Measurements from ENCODE around the gene CXCL8.

Gene CXCL8

DNA sequence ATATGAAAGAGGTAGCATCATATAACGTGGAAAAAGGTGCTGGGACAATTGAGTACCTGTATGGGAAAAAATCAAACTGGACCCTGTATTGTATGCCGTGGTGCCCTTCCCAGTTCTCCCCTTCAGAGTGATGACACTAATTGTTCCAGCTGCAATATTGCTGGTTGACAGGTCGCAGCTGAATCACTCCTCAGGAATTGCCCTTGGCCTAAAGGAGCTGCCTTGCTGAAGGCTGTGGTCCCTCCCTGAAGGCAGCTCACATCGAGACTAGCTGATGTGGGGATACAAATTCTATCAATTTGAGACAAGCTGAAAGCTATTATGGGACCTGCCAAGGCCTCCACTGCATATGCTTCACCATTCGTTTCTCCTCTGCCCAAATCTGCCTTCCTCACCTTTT, 39.3 kb upstream of the CXCL8 start:
- TF ChIP-seq, protein P1, sequence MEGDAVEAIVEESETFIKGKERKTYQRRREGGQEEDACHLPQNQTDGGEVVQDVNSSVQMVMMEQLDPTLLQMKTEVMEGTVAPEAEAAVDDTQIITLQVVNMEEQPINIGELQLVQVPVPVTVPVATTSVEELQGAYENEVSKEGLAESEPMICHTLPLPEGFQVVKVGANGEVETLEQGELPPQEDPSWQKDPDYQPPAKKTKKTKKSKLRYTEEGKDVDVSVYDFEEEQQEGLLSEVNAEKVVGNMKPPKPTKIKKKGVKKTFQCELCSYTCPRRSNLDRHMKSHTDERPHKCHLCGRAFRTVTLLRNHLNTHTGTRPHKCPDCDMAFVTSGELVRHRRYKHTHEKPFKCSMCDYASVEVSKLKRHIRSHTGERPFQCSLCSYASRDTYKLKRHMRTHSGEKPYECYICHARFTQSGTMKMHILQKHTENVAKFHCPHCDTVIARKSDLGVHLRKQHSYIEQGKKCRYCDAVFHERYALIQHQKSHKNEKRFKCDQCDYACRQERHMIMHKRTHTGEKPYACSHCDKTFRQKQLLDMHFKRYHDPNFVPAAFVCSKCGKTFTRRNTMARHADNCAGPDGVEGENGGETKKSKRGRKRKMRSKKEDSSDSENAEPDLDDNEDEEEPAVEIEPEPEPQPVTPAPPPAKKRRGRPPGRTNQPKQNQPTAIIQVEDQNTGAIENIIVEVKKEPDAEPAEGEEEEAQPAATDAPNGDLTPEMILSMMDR (IDR thresholded peaks at IDR 0.05; ENCODE audit: low read length, missing control alignments) = no peak
- peak; percentile 68 for DNase-seq (ENCODE audit: low read depth)
- no peak overlapping the region for H3K4me3 ChIP-seq (replicated peaks; ENCODE audit: low read depth, low read length)

DNA sequence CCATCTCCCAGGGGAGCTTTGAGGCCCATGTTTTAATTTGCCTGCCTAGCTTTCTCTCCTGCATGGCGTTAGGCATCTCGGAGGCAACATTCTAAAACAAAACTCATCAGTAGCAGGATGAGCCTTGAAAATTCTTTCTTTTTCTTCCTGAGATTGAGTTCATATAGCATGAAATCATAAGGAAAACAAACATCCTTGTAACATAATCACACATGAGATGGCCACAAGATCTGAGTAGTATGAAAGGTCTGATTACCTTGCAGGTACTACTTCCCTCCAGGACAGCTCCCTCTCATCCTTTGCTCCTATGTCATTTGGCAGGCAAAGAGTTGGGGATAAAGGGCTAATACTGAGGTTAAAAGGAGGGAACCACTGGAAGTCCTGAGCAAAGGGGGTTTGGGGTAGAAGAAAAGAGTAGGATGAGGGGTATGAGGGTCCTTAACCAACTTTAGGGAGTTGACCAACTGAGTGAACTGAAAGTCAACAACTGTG, 37.5 kb upstream of the CXCL8 start:
- no peak overlapping the region for H3K4me3 ChIP-seq (replicated peaks; ENCODE audit: low read depth, low read length)
- TF ChIP-seq, protein P1 (IDR thresholded peaks at IDR 0.05; ENCODE audit: low read length, missing control alignments) = no peak
- DNase-seq (ENCODE audit: low read depth) = no peak

DNA sequence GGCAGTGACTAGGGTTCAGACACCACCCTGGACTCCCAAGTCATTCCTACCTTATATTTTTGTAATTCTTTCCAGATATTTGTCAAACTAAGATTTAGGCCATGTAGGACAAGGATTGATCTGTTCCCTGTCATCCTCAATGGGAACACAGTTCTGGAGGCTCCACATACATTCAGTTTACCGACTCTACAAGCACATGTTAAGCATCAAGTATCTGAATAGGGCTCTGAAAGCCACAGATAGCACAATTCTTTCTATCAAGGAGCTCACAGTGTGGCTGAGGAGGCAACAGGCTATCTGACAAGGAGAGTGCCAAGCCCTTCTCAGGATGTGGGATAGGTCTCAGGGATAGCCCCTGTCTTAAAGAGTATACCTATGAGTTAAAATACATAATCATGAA, 37.0 kb upstream of the CXCL8 start:
- TF ChIP-seq, protein P1 (IDR thresholded peaks at IDR 0.05; ENCODE audit: low read length, missing control alignments) = no peak
- no peak overlapping the region for H3K4me3 ChIP-seq (replicated peaks; ENCODE audit: low read depth, low read length)
- no peak for DNase-seq (ENCODE audit: low read depth)

DNA sequence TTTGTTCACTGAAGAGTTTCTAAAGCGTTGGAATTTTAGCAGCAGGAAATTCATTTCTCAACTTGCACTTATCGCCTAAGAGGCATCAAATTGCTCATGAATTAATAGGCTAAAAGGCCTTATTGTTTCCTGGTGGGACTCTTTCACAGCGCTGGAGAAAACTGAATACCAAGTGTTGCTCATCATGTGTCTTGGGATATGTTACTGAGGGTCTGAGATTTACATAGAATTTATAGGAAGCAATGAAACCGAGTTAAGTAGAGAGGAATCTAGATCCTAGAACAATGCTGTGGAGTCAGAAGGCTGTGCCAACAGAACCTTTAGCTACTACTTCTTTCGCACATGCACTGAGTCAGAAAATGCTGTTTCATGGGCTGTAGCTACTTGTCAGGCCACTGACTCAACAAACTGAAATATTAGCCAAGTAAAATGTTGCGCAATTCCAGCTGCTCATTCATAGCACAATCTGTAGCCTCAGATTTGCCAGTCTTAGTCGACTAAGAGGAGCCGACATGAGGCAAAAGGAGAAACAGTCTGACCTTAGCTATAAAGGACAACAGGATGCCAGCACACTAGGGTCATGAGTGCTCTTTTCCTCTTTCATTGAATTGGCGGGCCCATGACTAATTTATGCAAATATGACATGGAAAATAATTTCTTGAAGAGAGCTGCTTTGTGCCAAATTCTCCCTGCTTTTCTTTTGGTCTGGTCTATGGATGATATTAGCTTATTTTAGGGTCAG, 35.9 kb upstream of the CXCL8 start:
- TF ChIP-seq, protein P1 (IDR thresholded peaks at IDR 0.05; ENCODE audit: low read length, missing control alignments) = no peak
- no peak overlapping the region for H3K4me3 ChIP-seq (replicated peaks; ENCODE audit: low read depth, low read length)
- peak; percentile 100 for DNase-seq (ENCODE audit: low read depth)

DNA sequence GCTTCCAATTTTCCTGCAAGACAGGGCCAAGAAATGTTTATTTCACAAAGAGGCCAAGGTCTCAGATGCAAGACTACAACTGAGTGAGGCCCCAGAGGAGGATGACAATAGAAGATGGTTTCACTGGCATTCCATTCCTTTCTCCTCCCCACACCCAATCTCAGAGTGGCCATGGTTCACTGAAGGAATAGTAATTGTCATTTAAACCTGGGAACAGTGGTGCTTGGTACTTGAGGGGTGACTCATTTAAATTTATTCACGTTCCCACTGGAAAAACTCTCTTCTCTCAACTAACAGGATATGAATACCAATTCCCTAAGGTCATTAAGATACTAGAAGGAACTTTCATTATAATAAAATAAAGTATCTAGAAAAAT, 35.3 kb upstream of the CXCL8 start:
- no peak overlapping the region for H3K4me3 ChIP-seq (replicated peaks; ENCODE audit: low read depth, low read length)
- DNase-seq (ENCODE audit: low read depth) = peak; percentile 68
- TF ChIP-seq, protein P1 (IDR thresholded peaks at IDR 0.05; ENCODE audit: low read length, missing control alignments) = no peak

DNA sequence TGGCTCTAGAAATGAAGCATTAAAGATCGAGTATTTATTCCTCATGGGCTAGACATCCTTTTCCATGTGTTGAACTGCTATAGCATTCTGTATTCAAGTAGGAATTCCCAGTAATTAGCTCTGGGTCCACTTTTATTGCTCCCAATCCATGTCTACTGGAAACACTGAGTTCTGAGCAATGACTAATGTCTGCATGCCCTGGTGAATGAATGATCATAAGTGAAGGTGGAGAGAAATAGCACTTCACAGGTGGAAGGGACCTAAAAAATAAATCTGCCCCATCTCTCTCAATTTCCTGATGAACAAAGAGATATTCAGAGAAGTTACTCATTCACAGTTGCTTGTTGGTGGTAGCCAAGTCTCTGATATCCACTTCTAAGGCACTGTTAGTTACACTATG, 34.6 kb upstream of the CXCL8 start:
- no peak overlapping the region for H3K4me3 ChIP-seq (replicated peaks; ENCODE audit: low read depth, low read length)
- TF ChIP-seq, protein P1 (IDR thresholded peaks at IDR 0.05; ENCODE audit: low read length, missing control alignments) = no peak
- DNase-seq (ENCODE audit: low read depth) = no peak

DNA sequence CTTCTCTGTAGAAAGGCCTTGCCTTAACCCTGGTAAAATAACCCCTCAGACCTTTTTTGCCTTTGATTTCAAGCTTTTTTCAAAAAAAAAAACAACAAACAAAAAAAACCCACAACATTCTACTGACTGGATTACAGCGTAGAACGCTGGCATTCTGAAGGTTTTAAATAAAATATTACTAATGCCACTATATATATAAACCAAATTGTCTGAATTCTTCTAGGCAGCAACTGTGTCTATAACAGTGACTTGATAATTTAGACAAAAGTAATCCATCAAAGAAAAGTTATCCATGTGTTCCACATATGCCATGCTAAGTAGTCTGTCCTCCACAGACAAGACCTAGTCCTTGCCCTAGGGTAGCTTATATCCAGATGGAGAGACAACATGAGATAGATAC, 33.6 kb upstream of the CXCL8 start:
- TF ChIP-seq, protein P1 (IDR thresholded peaks at IDR 0.05; ENCODE audit: low read length, missing control alignments) = no peak
- no peak for DNase-seq (ENCODE audit: low read depth)
- H3K4me3 ChIP-seq (replicated peaks; ENCODE audit: low read depth, low read length) = no peak overlapping the region

All from fibroblast of pulmonary artery (primary cell).